Left kidney (tissue), 2 donors: Measurements from ENCODE around the gene ERRFI1. TPM values are rescaled to one million over a fixed set of nuclear protein-coding genes. Genes with fewer than 3 reads are reported as not detected.

Experiments used
- DNase-seq: peaks from one replicate; pipeline ENCODE4 v3.0.0-alpha.2; 2013
- polyA plus RNA-seq: library from polyadenylated mRNA; unstranded; fragments of 120-200 nt; gene quantifications from one replicate; pipeline ENCODE4 v1.2.1, GENCODE V29; 2013; ENCODE audit not compliant: insufficient read length

The ERRFI1 gene
- polyA plus RNA-seq, 1 donor: 23.5 TPM

DNA sequence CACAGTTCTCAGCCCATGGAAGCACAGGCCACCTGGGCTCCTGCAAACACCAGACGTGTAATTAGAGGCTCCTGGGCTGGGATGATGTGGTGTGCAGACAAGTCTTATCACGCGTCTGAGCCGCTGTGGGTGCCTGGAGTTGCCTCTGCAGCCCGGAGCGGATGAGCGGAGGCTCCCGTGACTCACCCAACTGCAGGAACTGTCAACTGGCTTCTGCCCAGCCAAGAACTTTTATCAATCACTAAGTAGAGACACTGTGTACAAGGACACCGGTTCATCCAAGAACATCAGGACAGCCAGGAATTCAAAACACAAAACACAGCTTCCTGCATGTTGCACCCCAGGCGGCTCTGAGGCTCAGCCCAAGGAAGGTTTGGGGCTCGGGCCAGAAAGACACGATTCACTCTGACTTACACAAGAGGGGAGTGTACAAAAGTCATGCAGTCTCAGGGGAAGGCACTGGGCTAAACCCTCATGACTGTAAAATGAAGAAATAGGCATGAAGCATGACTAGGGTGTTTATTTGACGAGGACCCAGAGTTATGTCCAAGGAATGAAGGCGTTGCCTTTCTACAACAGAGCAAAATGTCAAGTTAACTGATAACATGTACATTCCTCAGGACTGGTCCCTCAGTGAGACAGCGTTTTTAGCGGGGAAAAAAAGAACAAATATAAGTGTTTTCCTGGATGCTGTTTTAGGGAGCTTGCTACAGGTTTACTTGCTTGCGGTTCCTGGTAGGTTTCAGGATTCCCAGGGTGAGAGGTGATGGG, 21.1 kb downstream of the ERRFI1 start:
- no peak for DNase-seq

DNA sequence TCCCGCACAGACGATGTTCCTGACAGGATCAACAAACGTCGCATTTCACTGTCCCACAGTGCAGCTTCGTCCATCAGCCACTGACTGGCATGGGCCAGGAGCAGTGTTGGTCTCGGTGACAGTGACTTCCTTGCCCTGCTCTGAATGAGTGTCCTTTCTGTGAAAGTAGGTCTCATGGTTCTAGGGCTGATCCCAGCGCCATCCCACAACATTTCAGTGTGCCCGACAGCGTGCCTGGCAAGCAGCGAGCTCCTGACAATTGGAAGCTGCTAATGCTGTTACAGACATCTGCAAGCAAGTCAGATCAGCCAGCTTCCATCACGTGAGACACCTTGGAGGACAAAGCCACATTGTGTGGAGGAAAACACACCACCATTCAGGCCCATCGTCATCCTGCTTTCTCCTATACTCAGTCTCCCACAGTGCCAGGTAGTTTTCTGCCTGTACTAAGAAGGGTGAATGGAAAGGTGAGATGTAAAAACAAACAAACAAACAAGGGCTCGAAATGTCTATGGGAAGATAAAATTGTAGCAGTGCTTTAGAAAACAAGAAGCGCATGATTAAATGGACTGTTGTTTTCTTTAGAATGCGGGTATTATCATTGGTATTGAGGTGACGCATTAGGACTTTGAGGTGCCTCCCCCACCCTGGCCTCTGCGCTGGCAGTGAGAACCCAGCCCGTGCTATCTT, 21.9 kb downstream of the ERRFI1 start:
- DNase-seq: no peak

DNA sequence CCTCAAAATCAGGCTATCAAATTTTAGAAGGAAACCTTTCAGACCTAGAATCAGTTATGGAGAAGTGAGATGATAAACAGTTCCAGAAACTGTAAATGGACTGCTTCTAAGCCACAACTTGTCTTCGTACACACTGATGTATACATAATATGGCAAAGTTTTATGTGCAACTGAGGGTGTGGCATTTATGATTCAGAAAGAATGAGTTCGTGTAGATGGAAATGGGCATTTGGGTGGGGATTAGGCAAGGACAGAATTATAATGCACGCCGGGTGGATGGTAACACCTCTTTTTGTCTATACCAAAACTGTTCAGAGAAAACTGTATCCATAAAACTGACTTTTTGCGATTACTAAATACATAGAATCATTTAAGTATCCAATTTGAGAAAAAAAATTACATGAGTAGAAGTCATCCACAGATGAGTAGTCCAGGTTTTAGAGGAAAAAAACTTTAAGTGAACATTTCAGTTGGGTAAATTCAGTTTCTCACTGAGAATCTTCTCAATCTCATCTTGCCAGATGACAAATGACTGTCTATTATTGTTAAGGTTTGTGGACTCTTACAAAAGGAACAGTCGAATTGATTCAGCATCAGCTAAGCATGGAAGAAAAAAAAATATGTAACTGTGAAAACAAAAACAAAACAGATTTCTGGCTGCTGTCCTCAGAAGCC, 22.5 kb downstream of the ERRFI1 start:
- DNase-seq: no peak

DNA sequence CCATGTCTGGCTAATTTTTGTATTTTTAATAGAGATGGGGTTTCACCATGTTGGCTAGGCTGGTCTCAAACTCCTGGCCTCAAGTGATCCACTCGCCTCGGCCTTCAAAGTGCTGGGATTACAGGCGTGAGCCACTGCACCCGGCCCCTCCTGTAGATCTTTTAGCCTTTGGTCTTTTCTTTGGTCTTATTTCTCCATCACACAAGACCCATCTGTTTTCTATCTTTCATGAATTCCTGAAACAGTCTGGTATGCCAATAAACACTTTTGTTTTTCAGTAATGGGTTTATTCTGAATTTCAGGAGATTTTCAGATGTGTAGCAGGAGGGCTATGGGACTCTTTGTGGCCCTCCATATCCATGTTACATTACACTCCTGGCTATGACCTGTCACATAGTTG, 23.2 kb downstream of the ERRFI1 start:
- no peak for DNase-seq

DNA sequence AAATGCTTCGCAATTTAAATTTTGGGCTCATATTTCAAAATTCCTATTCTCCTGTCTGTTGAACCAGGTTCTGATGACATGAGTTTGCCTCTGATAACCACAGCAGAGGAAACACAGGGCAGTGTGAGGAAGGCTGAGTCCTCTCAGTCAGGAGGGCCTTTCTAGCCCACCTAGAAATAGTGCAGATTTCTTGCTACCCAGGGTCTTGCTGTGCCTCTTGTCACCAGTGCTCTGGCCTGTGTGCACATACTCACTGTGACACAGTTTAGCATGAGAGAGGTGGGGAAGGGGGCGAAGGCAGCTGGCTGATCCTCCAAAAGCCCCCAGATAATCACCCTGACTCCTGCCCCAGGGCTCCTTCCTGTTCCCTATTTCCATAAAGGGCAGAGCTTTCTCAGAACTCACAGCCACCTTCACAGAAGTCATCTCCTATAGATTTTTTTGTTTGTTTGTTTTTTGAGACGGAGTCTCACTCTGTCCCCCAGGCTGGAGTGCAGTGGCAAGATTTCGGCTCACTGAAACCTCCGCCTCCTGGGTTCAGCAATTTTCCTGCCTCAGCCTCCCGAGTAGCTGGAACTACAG, 23.7 kb downstream of the ERRFI1 start:
- DNase-seq: no peak

DNA sequence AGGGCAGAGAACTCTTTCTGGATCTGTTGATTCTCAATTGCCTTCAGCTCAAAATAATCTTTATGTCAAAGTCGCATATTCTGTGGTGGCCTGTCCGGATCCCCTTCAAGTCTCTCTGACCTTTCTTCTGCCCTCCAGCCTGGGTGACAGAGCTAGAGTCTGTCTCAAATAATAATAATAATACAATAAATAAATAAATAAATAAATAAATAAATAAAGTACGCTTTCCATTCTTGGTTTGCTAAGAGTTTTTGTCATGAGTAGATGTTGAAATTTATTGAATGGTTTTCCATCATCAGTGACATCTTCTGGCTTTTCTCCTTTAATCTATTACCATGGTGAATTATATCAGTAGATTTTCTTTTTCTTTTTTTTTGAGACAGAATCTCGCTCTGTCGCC, 30.7 kb downstream of the ERRFI1 start:
- no peak for DNase-seq

DNA sequence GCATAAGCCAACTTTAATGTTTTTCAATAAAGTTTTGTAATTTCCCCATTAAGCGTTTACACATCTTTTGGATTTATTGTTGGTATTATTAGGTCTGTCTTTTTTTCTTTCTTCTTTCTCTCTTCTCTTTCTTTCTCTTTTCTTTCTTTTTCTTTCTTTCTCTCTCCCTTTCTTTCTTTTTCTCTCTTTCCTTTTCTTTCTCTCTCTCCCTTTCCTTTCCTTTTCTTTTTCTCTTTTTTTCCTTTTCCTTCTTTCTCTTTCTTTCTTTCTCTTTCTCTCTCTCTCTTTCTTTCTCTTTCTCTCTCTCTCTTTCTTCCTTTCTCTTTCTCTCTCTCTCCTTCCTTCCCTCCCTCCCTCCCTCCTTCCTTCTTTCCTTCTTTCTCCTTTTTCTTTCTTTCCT, 31.3 kb downstream of the ERRFI1 start:
- no peak for DNase-seq

DNA sequence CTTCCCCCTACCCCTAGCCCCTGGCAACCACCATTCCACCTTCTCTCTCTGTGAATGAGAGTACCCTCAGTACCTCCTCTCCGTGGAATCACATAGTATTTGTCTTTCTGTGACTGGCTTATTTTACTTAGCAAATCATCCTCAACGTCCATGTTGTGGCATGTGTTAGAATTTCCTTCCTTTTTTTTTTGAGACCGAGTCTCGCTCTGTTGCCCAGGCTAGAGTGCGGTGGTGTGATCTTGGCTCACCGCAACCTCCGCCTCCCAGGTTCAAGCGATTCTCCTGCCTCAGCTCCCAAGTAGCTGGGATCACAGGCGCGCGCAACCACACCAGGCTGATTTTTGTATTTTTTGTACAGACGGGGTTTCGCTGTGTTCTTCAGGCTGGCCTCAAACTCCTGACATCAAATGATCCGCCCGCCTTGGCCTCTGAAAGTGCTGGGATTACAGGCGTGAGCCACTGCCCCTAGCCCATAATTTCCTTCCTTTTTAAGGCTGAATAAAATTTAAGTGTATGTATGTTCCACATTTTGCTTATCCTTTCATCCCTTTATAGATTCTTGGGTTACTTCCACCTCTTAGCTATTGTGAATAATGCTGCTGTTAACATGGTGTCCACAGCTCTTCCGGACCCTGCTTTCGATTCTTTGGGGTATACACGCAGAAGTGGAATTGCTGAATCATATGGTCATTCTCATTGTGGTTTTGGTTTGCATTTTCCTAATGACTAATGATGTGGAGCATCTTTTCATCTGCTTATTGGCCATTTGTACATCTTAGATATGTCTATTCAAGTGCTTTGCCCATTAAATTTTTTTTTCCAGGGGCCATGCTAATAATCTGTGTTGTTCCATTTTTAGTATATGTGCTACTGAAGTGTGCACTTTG, 32.3 kb downstream of the ERRFI1 start:
- no peak for DNase-seq

DNA sequence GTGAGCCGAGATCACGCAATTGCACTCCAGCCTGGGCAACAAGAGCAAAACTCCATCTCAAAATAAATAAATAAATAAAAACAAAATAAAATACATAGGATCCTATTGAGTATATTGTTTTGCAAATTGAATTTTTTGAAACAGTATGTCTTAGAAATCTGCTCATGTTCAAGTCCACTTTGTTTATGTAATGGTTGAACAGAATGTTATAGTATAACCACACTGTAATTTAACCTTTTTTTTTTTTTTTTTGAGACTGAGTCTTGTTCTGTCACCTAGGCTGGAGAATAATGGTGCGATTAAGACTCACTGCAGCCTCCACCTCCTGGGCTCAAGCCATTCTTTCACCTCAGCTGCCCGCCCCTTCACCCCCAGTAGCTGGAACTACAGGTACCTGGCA, 33.2 kb downstream of the ERRFI1 start:
- no peak for DNase-seq

DNA sequence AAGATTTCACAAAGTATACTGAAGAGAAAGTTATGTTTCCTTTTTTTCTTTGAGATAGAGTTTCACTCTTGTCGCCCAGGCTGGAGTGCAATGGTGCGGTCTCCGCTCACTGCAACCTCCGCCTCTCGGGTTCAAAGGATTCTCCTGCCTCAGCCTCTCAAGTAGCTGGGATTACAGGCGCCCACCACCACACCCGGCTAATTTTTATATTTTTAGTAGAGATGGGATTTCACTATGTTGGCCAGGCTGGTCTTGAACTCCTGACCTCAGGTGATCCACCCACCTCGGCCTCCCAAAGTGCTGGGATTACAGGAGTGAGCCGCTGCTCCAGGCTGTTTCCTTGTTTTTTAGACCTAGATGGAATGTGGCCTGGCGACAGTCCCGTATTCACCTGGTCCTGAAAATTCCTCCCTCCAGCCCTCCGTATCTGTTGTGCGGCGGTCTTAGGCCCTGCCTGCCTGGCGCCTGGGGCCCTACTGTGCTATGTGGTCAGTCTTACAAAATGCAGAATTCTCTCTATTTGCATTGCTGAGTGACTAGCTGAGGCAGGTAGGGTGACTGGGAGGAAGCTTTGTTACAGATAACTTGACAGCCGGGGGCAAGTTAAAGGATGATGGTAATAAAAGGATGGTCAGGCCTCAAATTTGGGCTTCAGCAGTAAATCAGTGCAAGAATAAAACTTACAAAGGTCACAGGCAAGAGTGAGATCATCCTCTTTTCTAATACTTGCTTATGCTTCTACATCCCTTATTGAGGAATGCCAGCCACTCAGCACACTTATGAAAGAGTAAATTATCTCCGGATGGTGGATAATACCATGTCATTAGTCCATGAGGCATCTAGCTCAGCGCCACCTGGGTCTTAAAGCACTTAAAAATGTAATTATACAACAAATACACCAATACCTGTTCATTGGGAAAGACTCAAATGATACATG, 34.3 kb downstream of the ERRFI1 start:
- DNase-seq: no peak

DNA sequence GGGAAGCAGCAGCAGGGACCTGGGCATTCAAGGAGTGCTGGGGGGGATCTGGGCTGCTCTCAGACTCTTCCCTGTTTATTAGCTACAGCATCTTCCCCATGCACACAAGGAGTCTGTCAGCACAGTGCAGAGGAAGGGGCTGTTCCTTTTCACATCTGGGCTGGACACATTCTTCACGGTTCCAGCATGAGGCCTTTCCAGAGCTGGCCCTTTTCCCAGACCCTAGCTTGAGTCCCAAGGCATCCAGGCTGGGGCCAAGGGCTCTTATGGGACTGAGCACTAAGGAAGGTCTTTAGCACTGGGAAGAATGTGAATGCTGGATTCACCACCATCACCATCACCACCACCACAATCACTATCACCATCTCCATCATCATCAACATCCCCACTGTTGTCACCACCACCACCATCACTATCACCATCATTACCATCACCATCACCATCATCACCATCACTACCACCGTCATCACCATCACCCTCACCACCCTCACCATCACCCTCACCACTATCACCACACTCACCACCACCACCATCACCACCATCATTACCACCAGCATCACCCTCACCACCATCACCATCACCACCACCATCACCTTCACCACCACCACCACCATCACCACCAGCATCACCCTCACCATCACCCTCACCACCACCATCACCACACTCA, 36.2 kb downstream of the ERRFI1 start:
- DNase-seq: no peak

DNA sequence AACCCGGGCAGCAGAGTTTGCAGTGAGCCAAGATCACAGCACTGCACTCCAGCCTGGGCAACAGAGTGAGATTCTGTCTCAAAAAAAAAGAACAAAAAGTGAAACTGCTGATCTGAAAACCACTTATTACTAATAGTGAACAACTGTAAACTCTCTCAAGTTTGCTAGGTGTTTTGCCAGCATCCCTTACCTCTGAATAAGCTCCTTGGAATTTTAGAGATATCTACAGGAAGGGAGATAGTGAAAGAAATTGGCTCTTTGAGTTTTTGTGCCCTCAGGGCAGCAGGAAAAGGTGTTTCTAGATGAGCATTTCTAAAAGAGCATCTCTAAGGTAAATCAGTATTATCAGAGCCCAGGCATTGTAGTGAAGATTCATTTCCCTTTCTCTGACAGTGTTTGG, 37.5 kb downstream of the ERRFI1 start:
- no peak for DNase-seq

DNA sequence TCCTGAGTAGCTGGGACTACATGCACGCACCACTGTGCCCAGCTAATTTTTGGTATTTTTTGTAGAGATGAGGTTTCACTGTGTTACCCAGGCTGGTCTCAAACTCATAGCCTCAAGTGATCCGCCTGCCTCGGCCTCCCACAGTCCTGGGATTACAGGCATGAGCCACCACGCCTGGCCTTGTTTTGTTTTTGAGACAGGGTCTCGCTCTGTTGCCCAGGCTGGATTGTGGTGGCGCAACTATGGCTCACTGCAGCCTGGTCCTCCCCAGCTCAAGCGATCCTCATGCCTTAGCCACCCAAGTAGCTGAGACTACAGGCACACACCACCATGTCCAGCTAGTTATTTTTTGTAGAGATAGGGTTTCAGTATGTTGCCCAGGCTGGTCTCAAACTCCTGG, 38.6 kb downstream of the ERRFI1 start:
- no peak for DNase-seq

DNA sequence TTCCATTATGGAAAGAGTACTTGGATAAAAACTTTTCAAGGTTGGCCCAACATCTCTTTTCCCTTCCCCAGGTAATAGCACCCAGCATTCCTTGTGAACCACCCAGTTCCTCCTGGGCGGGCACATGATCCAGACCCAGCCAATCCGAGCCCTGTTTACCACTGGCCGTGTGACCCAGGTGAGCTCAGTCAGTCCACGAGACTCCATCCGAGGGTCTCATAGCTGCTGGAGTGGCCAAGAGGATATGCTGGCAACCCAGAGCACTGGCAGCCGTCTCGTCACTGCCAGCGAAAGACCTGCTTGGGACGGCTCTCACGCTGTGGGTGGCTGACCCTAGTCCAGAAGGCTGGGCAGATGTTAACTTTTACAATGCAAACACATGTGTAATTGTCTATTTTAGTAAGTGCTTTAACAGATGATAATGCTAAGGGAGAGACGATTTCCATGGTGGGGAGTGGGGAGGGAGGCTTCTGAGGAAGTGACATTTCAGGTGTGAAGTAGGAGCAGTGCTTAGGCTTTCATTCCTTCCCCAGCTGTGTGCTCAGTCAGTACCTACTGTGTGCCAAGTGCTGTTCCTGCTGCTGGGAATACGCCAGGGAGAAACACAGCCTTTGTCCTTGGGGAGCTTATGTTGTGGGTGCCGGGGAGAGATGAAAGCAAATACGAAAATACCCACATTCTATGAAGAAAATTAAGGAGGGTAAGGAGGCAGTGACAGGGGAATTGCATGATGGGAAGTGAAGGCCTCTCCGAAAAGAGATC, 40.1 kb downstream of the ERRFI1 start:
- no peak for DNase-seq

DNA sequence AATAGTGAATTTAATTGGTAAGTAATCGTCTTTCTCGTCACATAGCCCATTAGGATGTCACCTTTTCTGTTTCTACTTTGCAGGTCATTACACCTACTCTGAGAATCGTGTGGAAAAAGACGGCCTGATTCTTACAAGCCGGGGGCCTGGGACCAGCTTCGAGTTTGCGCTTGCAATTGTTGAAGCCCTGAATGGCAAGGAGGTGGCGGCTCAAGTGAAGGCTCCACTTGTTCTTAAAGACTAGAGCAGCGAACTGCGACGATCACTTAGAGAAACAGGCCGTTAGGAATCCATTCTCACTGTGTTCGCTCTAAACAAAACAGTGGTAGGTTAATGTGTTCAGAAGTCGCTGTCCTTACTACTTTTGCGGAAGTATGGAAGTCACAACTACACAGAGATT, 41.3 kb downstream of the ERRFI1 start:
- no peak for DNase-seq

DNA sequence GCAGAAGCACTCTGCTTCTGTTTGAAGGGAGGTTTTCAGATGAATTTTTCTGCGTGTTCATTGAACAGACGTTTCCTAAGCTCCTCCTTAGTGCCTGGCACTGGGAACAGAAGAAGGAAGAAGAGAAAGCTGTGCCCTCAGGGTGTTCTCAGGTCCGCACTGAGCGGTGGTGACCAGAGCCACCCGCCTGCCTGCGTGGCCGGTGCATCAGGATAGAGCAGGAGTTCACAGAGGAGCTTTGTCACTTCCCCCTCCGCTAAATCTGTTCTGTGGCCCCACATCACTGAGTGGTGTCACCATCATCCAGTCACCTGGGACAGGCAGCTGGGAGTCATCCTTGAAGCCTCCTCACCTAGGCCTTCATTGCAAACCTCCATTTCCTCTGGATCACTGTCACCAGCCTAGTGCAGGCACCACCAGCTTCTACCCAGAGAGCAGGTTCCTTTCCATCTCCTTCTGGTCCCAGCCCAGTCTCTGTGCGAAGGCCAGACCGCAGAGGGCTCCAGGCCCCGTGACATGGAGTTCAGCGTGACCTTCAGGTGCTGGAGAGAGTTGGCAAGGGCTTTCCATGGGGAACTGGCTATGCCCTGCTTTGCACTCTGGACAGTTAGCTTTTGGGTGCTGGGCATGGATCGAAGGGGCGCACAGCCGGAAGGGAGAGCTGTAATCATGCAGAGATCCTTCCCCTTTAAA, 42.9 kb downstream of the ERRFI1 start:
- DNase-seq: no peak

DNA sequence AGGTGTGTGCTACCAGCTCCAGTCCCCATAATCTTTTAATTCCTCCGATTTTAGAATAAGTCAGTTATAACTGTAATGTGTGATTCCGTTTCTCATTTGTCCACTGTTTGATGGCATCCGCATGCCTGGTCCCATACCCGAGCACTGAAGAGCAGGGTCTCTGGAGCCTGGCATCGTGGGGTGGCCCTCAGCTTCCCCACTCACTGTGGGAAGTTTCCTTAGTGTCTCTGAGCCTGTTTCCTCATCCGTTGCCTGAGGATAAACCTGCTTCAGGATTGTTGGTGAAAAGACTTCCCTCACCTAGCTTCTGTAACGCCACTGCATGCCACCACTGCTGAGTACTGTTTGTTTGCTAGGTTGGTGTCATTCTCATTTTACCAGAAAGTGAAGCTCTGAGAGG, 45.1 kb downstream of the ERRFI1 start:
- DNase-seq: no peak

DNA sequence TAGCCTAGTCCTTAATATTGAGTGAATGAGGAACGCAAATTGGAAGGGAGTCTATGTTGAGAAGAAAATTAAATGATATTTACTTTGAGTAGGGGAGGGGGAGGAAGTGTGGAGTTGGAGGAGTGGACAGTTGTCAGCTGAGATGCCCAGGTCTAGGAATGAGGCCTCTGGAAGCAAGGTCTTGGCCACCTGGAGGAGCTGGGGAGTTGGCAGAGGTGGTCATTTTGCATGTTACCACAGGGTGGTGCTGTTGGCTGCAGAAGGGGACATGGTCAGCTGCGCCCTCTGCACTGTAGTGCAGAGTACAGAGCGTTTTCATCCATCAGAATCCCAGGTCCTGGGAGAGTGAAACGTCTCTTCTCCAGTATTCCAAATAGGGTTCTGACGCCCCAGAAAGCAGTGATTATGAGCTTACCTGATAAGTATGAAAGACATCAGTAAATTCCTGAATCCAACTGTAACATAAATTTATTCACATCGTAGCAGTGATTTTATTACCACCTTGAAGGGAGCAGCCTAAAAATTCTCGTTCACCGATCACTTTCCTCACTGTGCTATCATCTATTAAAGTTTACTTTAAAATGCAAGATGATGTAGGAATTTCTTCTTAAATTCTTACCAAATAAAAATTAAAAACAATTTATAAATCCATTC, 50.8 kb downstream of the ERRFI1 start:
- DNase-seq: peak; percentile 61
